GM13977 (cell line): ENCODE data around the gene GMPR.

ENCODE experiments used
- DNase-seq: peaks from one replicate; pipeline ENCODE4 v3.0.0; 2012; ENCODE audit warnings: low spot score
- CTCF ChIP-seq: IDR thresholded peaks from 2 replicates; pipeline ENCODE4 v1.5.1; 2012; ENCODE audit warnings: mild to moderate bottlenecking, control low read depth; ENCODE audit not compliant: insufficient read depth; ENCODE audit errors: extremely low read depth, missing control alignments
- in situ Hi-C: fragments of 300-500 bp; cut with MboI; formaldehyde crosslinking; loops from one replicate; pipeline ENCODE4 v1.12.0; 2022; ENCODE audit warnings: low sequenced_read_pairs, low pct_unique_long_range_greater_than_20kb, mixed read lengths, inconsistent platforms; ENCODE audit not compliant: unreplicated experiment

The GMPR gene

DNA sequence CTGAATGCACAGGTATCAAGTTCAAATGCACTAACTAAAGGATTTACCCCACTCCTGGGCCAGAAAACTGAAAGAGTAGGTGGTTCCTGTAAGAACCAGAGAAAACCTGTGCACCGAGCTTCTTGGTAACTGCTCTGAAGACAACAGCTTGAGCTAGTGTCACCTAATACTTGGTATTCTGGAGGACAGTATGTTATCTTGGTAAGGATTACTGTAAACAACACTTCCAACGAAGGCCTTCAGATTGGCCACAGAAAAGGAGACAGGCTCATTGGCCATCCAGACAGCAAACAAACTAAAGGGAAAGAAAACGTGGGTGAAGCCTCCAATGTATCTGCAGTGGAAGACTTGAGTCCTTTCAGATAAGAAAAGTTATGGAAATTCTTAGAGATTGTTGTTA lies 61.5 kb downstream of the GMPR start:
- DNase-seq: no peak
- in situ Hi-C loops: no loop called here
- no peak for TF ChIP-seq CTCF

DNA sequence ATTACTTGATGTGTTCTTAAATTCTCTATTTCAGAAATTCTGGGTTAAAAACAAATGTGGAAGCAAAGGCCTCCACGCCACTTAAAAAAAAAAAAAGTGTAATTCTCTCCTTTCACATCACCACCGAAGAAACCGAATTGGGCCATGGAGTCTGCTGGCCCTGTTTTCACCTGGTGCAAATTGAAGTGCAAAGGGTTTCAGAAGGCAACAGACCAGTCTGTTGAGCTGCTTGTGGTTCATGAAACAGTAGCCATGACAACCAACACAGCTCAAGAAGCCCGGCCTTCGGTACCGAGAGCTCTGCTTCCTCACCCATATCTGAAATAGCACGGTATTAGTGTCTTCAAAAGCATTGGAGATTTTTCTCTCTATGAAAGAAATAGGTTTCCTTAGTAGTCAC lies 63.1 kb downstream of the GMPR start:
- in situ Hi-C loops: no loop called here
- no peak for TF ChIP-seq CTCF
- peak; percentile 81 for DNase-seq

- in situ Hi-C loops: no loop called here
- DNase-seq: no peak
- no peak for TF ChIP-seq CTCF
These were observed 64.5 kb downstream of the GMPR start for GRCh38 chr6:16302721-16303552.

GRCh38 chr6:16305246-16305725 lies 66.9 kb downstream of the GMPR start:
- in situ Hi-C loops: no loop called here
- peak; percentile 83 for DNase-seq
- no peak for TF ChIP-seq CTCF

- DNase-seq: no peak
- in situ Hi-C loops: no loop called here
These were observed 67.4 kb downstream of the GMPR start for GRCh38 chr6:16305788-16306187.

DNA sequence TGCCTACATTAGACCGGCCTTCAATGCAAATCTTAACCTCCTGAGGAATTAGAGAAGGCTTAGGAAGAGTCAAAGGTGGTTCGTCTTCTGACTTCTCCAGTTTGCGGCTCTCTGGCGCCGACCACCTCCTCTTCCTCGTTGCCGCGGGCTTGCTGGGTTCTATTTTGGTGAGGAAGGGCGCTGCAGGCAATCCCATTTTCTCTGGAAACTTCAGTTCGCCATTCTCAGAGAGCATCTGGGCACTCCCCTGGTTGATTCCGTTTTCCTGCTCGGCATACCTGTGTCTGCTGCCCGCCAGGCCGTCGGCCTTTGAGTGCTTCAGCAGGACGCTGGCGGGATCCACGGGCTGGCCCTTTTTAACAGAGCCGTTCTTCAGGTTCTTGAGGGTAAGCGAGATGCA lies 67.9 kb downstream of the GMPR start:
- DNase-seq: no peak
- TF ChIP-seq CTCF: no peak
- in situ Hi-C loops: no loop called here

More at GRCh38 chr6:16305788-16306187, 67.4 kb downstream of the GMPR start:
- peak; percentile 13 for TF ChIP-seq CTCF
